RCC 7860 (cell line): ENCODE measurements around the gene ABHD15.

Experiments
- DNase-seq: peaks from one replicate; pipeline ENCODE4 v3.0.0-alpha.2; 2015; ENCODE audit warnings: low spot score
- FAIRE-seq: peaks from 2 replicates; lab custom pipeline; 2012; peaks lifted over from hg19 to GRCh38; lab: Jason Lieb, UNC

Gene ABHD15, protein sequence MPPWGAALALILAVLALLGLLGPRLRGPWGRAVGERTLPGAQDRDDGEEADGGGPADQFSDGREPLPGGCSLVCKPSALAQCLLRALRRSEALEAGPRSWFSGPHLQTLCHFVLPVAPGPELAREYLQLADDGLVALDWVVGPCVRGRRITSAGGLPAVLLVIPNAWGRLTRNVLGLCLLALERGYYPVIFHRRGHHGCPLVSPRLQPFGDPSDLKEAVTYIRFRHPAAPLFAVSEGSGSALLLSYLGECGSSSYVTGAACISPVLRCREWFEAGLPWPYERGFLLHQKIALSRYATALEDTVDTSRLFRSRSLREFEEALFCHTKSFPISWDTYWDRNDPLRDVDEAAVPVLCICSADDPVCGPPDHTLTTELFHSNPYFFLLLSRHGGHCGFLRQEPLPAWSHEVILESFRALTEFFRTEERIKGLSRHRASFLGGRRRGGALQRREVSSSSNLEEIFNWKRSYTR

GRCh38 chr17:29566473-29567303 is at the start of gene ABHD15:
Gene ABHD15 (minus strand): TSS chr17:29567037. CDS start chr17:29566966, 71 bp downstream.
- FAIRE-seq: no peak
- DNase-seq: peak; percentile 33

DNA sequence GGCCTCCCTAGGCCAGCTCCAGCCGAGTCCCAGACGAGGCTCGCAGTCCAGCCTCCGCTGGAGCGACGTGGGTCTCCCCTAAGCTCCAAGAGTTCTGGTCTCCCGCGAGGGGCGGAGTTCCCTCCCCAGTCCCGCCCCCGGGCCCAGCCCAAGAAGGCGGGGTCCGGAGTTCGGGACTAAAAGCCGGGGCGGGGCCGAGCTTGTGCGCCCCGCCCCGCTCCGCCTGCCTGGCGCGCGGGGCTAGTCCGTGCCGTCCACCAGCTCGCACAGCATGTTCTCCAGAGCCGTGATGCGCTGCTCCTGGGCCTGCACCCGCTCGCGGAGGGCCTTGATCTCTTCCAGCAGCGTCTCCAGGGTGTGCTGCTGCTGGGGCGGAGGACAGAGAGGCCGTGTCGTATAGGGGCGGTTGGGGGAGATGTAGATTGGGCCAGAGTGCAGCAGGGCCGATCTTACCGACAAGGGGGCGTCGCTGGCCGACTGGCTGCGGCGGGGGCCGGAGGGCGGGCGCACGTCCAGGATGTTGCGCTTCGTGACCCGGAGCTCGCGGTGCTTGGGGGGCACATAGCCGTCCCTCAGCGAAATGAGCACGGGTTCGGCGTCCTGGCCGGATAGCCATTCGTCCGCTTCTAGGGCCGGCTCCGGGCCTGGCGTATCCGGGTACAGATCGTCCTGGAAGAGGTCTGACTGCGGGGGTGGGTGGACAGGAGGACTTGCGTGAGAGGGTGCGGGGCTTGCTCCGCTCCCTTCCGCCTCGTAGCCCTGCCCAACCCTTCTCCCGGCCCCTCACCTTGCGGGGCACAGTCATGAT is 48.9 kb upstream of the ABHD15 start:
- DNase-seq (no peak), FAIRE-seq (no peak)

DNA sequence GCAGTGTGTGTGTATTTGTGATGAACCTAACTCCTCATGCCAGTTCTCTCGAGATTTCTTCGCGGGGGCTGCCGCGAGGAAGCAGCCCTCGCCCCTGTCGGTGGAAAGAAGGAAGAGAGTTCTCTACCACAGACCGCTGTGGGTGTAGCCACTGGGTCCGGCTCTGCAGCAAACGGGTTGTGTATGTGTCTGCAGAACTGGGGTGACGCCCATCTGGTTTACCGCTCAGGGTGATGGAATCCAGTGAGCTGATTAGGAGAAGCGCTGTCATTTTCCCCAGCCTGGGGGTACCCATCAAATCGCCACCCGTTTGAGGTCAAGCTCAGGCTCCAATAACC is 48.2 kb upstream of the ABHD15 start:
- DNase-seq: no peak
- no peak for FAIRE-seq

- no peak for DNase-seq
- FAIRE-seq: no peak
Measured at GRCh38 chr17:29614349-29615047, 47.7 kb upstream of the ABHD15 start.

- FAIRE-seq (no peak), DNase-seq (no peak)
Measured at GRCh38 chr17:29613856-29614255, 47.0 kb upstream of the ABHD15 start.

- FAIRE-seq: no peak
- DNase-seq: no peak
Measured at GRCh38 chr17:29613352-29613837, 46.6 kb upstream of the ABHD15 start.

- DNase-seq (no peak), FAIRE-seq (no peak)
Measured at GRCh38 chr17:29612404-29613280, 45.8 kb upstream of the ABHD15 start.

GRCh38 chr17:29612094-29612403 is 45.2 kb upstream of the ABHD15 start:
- no peak for FAIRE-seq
- DNase-seq: no peak

- DNase-seq: no peak
- FAIRE-seq: no peak
Measured at GRCh38 chr17:29611351-29612093, 44.7 kb upstream of the ABHD15 start.

GRCh38 chr17:29610395-29610794 is 43.6 kb upstream of the ABHD15 start:
- FAIRE-seq (no peak), DNase-seq (no peak)

GRCh38 chr17:29608986-29609385 is 42.1 kb upstream of the ABHD15 start:
- FAIRE-seq (no peak), DNase-seq (no peak)

DNA sequence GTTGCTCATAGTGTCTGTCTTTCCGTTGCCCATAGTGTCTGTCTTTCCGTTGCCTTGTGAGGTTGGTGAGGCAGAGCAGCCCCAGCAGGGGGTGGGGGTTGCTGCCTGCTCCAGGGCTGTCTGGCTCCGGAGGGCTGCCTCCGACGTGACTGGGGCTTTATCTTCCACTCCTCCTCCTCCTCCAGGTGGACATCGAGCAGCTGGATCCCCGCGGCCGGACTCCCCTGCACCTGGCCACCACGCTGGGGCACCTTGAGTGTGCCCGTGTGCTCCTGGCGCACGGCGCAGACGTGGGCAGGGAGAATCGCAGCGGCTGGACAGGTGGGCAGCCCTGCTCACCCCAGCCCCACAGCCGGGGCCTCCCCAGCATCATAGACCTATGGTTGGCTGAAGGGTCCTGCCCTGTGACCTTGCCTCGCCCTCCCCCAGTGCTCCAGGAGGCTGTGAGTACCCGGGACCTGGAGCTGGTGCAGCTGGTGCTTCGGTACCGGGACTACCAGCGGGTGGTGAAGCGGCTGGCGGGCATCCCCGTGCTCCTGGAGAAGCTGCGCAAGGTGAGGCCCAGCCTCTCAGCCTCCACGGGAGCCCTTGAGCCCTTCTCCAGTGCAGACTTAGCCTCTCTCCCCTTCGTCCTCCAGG is 40.8 kb upstream of the ABHD15 start:
- FAIRE-seq (no peak), DNase-seq (no peak)

- no peak for DNase-seq
- no peak for FAIRE-seq
Measured at GRCh38 chr17:29603109-29603674, 36.4 kb upstream of the ABHD15 start.

DNA sequence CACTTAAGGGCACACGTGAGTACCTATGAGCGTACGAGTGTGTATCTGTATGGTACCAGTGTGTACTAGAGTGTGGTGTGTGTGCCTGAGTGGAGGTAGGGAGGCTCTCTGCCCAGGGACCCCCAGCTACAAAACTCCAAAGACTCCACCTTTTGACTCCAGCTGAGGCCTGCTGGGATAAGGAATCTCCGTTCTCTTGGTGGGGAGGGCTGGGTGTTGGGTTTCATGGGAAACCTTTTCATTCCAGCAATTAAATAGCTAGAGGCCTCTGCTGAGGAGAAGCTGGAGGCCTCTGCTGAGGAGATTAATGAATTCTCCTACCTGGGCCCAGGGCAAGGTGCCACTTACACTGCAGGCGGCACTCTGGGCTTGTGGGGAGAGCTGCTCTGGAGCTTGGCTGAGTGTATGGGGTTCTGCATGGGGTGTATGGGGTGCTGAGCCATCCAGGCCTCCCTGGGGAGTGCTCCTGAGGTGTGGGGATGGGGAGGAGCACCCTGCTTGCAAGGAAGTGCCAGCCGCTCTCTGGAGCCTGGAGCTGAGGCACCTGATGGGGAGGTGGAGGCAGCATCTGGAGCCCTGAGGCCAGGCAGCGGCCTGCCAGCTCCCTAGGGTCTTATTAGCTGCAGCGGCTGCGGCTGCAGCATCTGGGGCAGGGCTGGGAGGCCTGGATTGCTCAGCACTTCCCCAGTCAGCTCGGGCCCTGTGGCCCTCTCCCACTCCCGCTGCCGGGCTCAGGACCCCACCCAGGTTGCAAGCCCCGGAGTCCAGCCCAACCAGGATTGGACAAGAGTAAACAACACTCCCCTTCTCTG is 30.7 kb upstream of the ABHD15 start:
- FAIRE-seq (no peak), DNase-seq (no peak)

- DNase-seq (no peak), FAIRE-seq (no peak)
Measured at GRCh38 chr17:29596811-29597210, 30.0 kb upstream of the ABHD15 start.

DNA sequence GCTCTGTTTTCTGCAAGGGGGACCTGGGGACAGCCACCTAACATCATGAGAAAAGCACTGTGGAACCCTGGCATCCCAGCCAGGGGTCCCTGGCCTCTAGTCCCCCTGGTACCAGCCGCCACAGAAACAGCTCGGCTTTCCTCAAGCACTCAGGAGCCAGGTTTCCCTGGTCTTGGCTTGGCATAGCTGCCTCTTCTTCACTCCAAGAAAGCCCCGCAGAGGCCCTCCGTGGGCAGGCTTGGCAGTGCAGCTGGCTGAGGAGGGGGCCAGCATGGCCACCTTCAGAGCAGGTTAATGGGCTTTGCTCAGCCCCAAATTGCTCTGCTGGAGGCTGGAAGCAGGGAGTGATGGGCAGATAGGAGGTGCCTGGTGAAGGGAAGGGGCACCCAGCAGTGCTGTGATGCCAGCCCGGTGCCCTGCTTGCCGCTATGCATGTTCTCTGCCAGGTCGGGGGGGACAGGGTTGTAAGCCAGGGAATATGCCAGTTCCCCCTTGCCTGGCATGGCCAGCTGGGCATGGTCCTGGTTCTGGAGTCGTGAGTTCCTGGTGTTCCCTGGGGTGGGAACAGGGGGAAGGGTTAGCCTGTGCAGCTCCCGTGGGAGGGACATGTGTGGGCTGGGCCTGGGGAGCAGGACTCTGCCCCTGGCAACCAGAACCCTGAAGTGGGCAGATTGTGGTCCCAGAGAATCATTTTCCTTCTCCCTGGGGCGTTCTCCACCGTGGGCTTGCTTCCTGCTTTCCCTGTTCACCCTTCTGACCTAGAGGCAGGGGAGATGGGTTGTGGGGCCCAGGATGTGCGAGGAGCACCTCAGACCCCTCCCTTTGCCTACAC is 29.3 kb upstream of the ABHD15 start:
- FAIRE-seq (no peak), DNase-seq (no peak)
